GM23248 (cell line): ENCODE results near the gene ERI3. TPM values are rescaled to one million over a fixed set of nuclear protein-coding genes. Genes with fewer than 3 reads are reported as not detected.

Source experiments
- DNase-seq: peaks from one replicate; pipeline ENCODE4 v3.0.0-alpha.2; 2015
- H2AFZ ChIP-seq: fragments of 200-600 bp; sonication (generic); 2 replicates; pipeline ENCODE4 v1.6.1; 2016; ENCODE audit warnings: antibody characterized with exemption
- H3F3A ChIP-seq: fragments of 200-600 bp; sonication (generic); 2 replicates; pipeline ENCODE4 v1.6.1; 2016; ENCODE audit warnings: mild to moderate bottlenecking, antibody characterized with exemption, mixed run types; ENCODE audit not compliant: insufficient read depth
- H3K27ac ChIP-seq: fragments of 200-600 bp; sonication (generic); 2 replicates; pipeline ENCODE4 v1.5.1; 2016; ENCODE audit warnings: mild to moderate bottlenecking
- H3K27me3 ChIP-seq: fragments of 200-600 bp; sonication (generic); replicated peaks from 2 replicates; pipeline ENCODE4 v1.6.1; 2016; ENCODE audit warnings: mild to moderate bottlenecking; ENCODE audit not compliant: insufficient read depth
- H3K36me3 ChIP-seq: fragments of 200-600 bp; sonication (generic); 2 replicates; pipeline ENCODE4 v1.6.1; 2016; ENCODE audit warnings: low read depth, mild to moderate bottlenecking
- H3K4me1 ChIP-seq: fragments of 200-600 bp; sonication (generic); 2 replicates; pipeline ENCODE4 v1.6.1; 2016; ENCODE audit warnings: mild to moderate bottlenecking; ENCODE audit not compliant: insufficient read depth
- H3K4me2 ChIP-seq: fragments of 200-600 bp; sonication (generic); one replicate; pipeline ENCODE4 v1.6.1; 2016; ENCODE audit warnings: mild to moderate bottlenecking; ENCODE audit not compliant: unreplicated experiment
- H3K4me3 ChIP-seq: fragments of 200-600 bp; sonication (generic); 2 replicates; pipeline ENCODE4 v1.5.1; 2016; ENCODE audit warnings: mild to moderate bottlenecking
- H3K79me2 ChIP-seq: fragments of 200-600 bp; sonication (generic); 2 replicates; pipeline ENCODE4 v1.6.1; 2016; ENCODE audit warnings: mild to moderate bottlenecking; ENCODE audit not compliant: insufficient read depth
- H3K9ac ChIP-seq: fragments of 200-600 bp; sonication (generic); 2 replicates; pipeline ENCODE4 v1.6.1; 2016; ENCODE audit warnings: mild to moderate bottlenecking
- H3K9me2 ChIP-seq: fragments of 200-600 bp; sonication (generic); 2 replicates; pipeline ENCODE4 v1.6.1; 2016; ENCODE audit warnings: mixed run types, mild to moderate bottlenecking, moderate library complexity; ENCODE audit not compliant: insufficient read depth
- H3K9me3 ChIP-seq: fragments of 200-600 bp; sonication (generic); one replicate; pipeline ENCODE4 v1.6.1; 2017; ENCODE audit warnings: low read depth
- H4K20me1 ChIP-seq: fragments of 200-600 bp; sonication (generic); 2 replicates; pipeline ENCODE4 v1.6.0; 2016; ENCODE audit not compliant: insufficient read depth
- EZH2 ChIP-seq: fragments of 200-600 bp; sonication (generic); IDR thresholded peaks from 2 replicates; pipeline ENCODE4 v1.6.1; 2018; ENCODE audit warnings: antibody characterized with exemption, mild to moderate bottlenecking; ENCODE audit not compliant: insufficient read depth, poor library complexity, severe bottlenecking
- EZH2phosphoT487 ChIP-seq: fragments of 200-600 bp; sonication (generic); IDR thresholded peaks from 2 replicates; pipeline ENCODE4 v1.6.1; 2018; ENCODE audit warnings: antibody characterized with exemption, moderate library complexity, mild to moderate bottlenecking, low read depth; ENCODE audit not compliant: insufficient read depth
- WGBS, 2 experiments: methylation state at CpG; one replicate each; pipeline ENCODE4 v1.1.6; 2015 to 2017; ENCODE audit warnings: low lambda C conversion rate in 2 of 2, low coverage in 1 of 2; ENCODE audit errors: missing lambda C conversion rate in 2 of 2; 5-methylcytosine and 5-hydroxymethylcytosine counted together
- in situ Hi-C: fragments of 300-500 bp; cut with MboI; formaldehyde crosslinking; loops from 2 replicates; pipeline ENCODE4 v1.15.0; 2020
- polyA plus RNA-seq: library from polyadenylated mRNA; unstranded; fragments of >200 nt; fragmentation: Nextera tagmentation; extraction: Ambion mirVana; gene quantifications from 2 replicates; pipeline ENCODE4 v1.2.1, GENCODE V29; 2016
- total RNA-seq: library from RNA; depleted of rRNA; stranded (reverse); fragments of >200 nt; shearing (Covaris generic); gene quantifications from 2 replicates; pipeline ENCODE4 v1.2.3, GENCODE V29; 2014

Gene ERI3
- total and polyA plus RNA-seq, 2 experiments from 2014 or later, result 51.2 to 83.4 TPM

DNA sequence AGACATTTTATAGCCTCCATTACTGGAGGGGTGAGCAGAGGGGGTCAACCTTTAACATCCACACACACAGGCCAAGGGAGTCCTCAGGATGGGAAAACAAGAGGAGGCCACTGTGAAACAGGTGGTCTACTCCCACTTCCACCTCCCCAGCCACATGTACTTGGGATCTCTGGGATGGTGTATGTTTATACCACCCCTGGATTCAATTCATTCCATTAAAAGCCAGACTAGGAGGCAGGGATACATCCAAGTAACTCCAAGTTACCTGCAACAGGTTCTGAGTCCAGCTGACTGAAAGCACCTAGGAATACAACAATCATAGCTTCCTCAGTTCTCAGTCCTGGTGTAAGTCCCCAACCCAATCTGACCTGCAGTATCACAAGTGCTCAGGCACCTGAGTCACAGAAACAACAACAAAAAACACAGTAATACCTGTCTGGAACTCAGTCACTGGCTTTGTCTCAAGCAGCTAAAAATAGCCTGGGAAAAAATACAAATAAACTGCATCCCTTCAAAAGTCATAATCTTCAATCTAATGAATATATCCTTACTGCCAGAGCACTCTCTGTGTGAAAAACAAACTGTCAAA, 9.8 kb downstream of the ERI3 start:
- Histone ChIP-seq H3K27me3 (no peaks in the 10 kb centered on the region), H3K4me2 (no peak overlapping the region), H3K4me3 (no peak overlapping the region), H3K9me3 (no peaks in the 10 kb centered on the region), H2AFZ (no peak overlapping the region), H3K79me2 (peaks cover 83% of the 10 kb centered on the region), H4K20me1 (peaks cover 5% of the 10 kb centered on the region; the same call in 1 of the 2 replicates), H3K4me1 (peaks cover 17% of the 10 kb centered on the region), H3F3A (peaks cover 26% of the 10 kb centered on the region), H3K27ac (no peak overlapping the region), H3K9ac (no peak overlapping the region), H3K36me3 (no peaks in the 10 kb centered on the region), H3K9me2 (no peaks in the 10 kb centered on the region)
- no peak for DNase-seq
- in situ Hi-C loops, result no loop called here
- no peak for TF ChIP-seq EZH2phosphoT487
- no peak for TF ChIP-seq EZH2

DNA sequence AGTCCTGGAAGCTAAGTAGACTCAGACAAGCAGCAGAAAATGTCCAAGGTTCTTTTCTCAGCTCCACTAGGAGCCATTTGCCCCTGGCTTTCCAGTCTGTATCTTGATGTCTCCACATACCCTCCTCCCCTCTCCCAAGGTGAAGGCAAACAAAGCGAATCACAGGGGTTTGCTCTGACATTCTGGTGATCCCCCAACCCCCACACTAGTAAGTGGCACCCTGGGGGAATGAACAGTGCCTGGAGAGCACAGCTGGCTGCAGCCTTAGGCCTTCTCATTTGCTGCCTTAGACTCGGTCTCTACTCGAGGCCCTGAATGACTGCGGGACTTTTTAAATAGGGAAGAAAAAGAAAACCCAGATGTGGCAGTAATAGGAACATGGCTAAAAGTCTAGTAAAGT, 15.3 kb downstream of the ERI3 start:
- no peaks in the 10 kb centered on the region for H3K9me2 ChIP-seq
- no peaks in the 10 kb centered on the region for H3K4me1 ChIP-seq
- 80 to 85% methylated on average over 4 of the region's 4 CpGs for WGBS, 2 experiments
- H3K4me2 ChIP-seq, result no peak overlapping the region
- in situ Hi-C loops, result no loop called here
- no peaks in the 10 kb centered on the region for H3K9me3 ChIP-seq
- peaks cover 11% of the 10 kb centered on the region; the same call in 1 of the 2 replicates for H3K36me3 ChIP-seq
- DNase-seq, result no peak
- H3K4me3 ChIP-seq, result no peak overlapping the region
- H3K9ac ChIP-seq, result no peak overlapping the region
- H3K79me2 ChIP-seq, result peaks cover 63% of the 10 kb centered on the region
- no peaks in the 10 kb centered on the region for H3F3A ChIP-seq
- peaks cover 4% of the 10 kb centered on the region; the same call in 1 of the 2 replicates for H4K20me1 ChIP-seq
- H3K27me3 ChIP-seq, result no peaks in the 10 kb centered on the region
- H3K27ac ChIP-seq, result no peak overlapping the region
- no peak overlapping the region for H2AFZ ChIP-seq
- TF ChIP-seq EZH2phosphoT487, result no peak
- TF ChIP-seq EZH2, result no peak

DNA sequence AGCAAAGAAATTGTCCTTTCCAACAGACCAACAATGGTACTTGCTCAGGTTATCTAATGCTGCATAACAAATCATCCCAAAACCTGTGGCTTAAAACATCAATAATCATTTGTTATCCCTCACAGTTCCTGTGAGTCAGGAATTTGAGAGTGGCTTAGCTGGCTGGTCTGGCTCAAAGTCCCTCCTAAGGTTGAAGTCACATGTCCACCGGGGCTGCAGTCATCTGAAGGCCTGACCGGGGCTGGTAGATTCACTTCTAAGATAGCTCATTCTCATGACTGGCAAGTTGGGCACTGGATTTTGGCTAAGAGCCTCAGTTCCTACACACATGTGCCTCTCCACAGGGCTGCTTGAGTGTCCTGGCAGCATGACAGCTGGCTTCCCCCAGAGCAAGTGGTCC, 16.9 kb downstream of the ERI3 start:
- DNase-seq, result no peak
- no peak for TF ChIP-seq EZH2phosphoT487
- no peak for TF ChIP-seq EZH2
- peaks cover 11% of the 10 kb centered on the region; the same call in 1 of the 2 replicates for H3K36me3 ChIP-seq
- peaks cover 63% of the 10 kb centered on the region for H3K79me2 ChIP-seq
- 83 to 96% methylated on average over 2 of the region's 2 CpGs for WGBS, 2 experiments
- no peaks in the 10 kb centered on the region for H3F3A ChIP-seq
- no peaks in the 10 kb centered on the region for H4K20me1 ChIP-seq
- no peaks in the 10 kb centered on the region for H3K27me3 ChIP-seq
- H3K4me3 ChIP-seq, result no peak overlapping the region
- H3K4me2 ChIP-seq, result no peak overlapping the region
- in situ Hi-C loops, result no loop called here
- H3K27ac ChIP-seq, result no peak overlapping the region
- H3K9me3 ChIP-seq, result no peaks in the 10 kb centered on the region
- no peaks in the 10 kb centered on the region for H3K9me2 ChIP-seq
- H3K4me1 ChIP-seq, result no peaks in the 10 kb centered on the region
- H2AFZ ChIP-seq, result no peak overlapping the region
- H3K9ac ChIP-seq, result no peak overlapping the region

- Histone ChIP-seq H4K20me1 (no peaks in the 10 kb centered on the region), H3K9ac (no peak overlapping the region), H3K9me3 (no peaks in the 10 kb centered on the region), H3K4me1 (no peaks in the 10 kb centered on the region), H3K9me2 (no peaks in the 10 kb centered on the region), H2AFZ (no peak overlapping the region), H3F3A (no peaks in the 10 kb centered on the region), H3K36me3 (peaks cover 11% of the 10 kb centered on the region; the same call in 1 of the 2 replicates), H3K79me2 (peaks cover 57% of the 10 kb centered on the region), H3K4me3 (no peak overlapping the region), H3K4me2 (no peak overlapping the region), H3K27me3 (no peaks in the 10 kb centered on the region), H3K27ac (no peak overlapping the region)
- WGBS, 2 experiments, result 80 to 85% methylated on average over 3 of the region's 3 CpGs
- in situ Hi-C loops, result no loop called here
- TF ChIP-seq EZH2phosphoT487 (no peak), EZH2 (no peak)
- no peak for DNase-seq
Measured at GRCh38 chr1:44336668-44337067, 18.4 kb downstream of the ERI3 start.

DNA sequence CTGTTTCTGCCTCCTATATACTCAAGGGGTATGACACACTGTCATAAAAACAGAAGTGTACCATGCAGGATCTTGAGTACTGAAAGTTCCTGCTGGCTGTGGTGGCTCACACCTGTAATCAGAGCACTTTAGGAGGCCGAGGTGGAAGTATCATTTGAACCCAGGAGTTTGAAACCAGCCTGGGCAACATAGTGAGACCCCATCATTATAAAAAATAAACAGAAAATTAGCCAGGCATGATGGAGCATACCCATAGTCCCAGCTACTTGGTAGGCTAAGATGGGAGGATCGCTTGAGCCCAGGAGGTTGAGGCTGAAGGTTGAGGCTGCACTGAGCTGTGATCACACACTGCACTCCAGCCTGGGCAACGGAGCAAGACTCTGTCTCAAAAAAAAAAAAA, 20.1 kb downstream of the ERI3 start:
- no peaks in the 10 kb centered on the region for H3K27me3 ChIP-seq
- H3K9me2 ChIP-seq, result no peaks in the 10 kb centered on the region
- H3K4me3 ChIP-seq, result no peak overlapping the region
- H3K4me1 ChIP-seq, result no peaks in the 10 kb centered on the region
- no peaks in the 10 kb centered on the region for H4K20me1 ChIP-seq
- no peak for TF ChIP-seq EZH2
- no peak for TF ChIP-seq EZH2phosphoT487
- no peaks in the 10 kb centered on the region for H3K9me3 ChIP-seq
- H3K36me3 ChIP-seq, result peaks cover 11% of the 10 kb centered on the region; the same call in 1 of the 2 replicates
- 0 out of 2 replicates have a peak, but pooled peaks cover under 1% of the 10 kb centered on the region for H3F3A ChIP-seq
- 94% methylated on average over 2 to 3 of the region's 3 CpGs for WGBS, 2 experiments
- H3K79me2 ChIP-seq, result peaks cover 44% of the 10 kb centered on the region
- in situ Hi-C loops, result no loop called here
- no peak overlapping the region for H3K9ac ChIP-seq
- H3K27ac ChIP-seq, result no peak overlapping the region
- no peak for DNase-seq
- H2AFZ ChIP-seq, result no peak overlapping the region
- H3K4me2 ChIP-seq, result no peak overlapping the region
